ENCODE data around the gene ATP6V0D1. TPM values are rescaled to one million over a fixed set of nuclear protein-coding genes. Genes with fewer than 3 reads are reported as not detected.
A peak's percentile ranks its signal among the peaks of the same experiment; 100 is the strongest.

ATP6V0D1 gene
- 39.8 and 43.0 TPM in 2 replicates for total RNA-seq (2021)
- long read RNA-seq, transcript ATP6V0D1-201 (8 exons, 1,716 nt): major isoform, 546 of 595 reads
- long read RNA-seq, transcript ATP6V0D1-211 (6 exons, 905 nt): minor isoform, 8 of 595 reads
- long read RNA-seq, partial matches to known transcripts: 5 of 595 reads
- long read RNA-seq, other reads (novel, unspliced or antisense): 35 of 595 reads

- TF ChIP-seq, protein P1, sequence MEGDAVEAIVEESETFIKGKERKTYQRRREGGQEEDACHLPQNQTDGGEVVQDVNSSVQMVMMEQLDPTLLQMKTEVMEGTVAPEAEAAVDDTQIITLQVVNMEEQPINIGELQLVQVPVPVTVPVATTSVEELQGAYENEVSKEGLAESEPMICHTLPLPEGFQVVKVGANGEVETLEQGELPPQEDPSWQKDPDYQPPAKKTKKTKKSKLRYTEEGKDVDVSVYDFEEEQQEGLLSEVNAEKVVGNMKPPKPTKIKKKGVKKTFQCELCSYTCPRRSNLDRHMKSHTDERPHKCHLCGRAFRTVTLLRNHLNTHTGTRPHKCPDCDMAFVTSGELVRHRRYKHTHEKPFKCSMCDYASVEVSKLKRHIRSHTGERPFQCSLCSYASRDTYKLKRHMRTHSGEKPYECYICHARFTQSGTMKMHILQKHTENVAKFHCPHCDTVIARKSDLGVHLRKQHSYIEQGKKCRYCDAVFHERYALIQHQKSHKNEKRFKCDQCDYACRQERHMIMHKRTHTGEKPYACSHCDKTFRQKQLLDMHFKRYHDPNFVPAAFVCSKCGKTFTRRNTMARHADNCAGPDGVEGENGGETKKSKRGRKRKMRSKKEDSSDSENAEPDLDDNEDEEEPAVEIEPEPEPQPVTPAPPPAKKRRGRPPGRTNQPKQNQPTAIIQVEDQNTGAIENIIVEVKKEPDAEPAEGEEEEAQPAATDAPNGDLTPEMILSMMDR (conservative IDR thresholded peaks at IDR 0.05): peak; percentile 94
- H2BK120ac ChIP-seq (ENCODE audit: low read depth, low read length, poor library complexity, severe bottlenecking): no peak within 1 kb of the TSS
- H3T11ph ChIP-seq (ENCODE audit: low read length): no peak within 1 kb of the TSS
- peak within 1 kb of the TSS; percentile 97 for H2AFZ ChIP-seq (ENCODE audit: low read length)
- H3K56ac ChIP-seq (ENCODE audit: insufficient read length, low read depth, low read length): no peak within 1 kb of the TSS
- H3K27ac ChIP-seq (ENCODE audit: insufficient read length, low read depth, low read length): no peak within 1 kb of the TSS
- no peak within 1 kb of the TSS for H4K8ac ChIP-seq (replicated peaks; ENCODE audit: insufficient read length, low read depth, low read length)
- no CpG with 5 or more reads among the region's 57 CpGs for WGBS (ENCODE audit: extremely low coverage, insufficient read length, low lambda C conversion rate)
- H2BK5ac ChIP-seq (ENCODE audit: insufficient read length, low read length): no peak within 1 kb of the TSS
- no peaks in the 10 kb centered on the region for H3K9me3 ChIP-seq (ENCODE audit: control insufficient read depth, low read depth, low read length)
- Mint-ChIP-seq H3K4me3 (peak within 1 kb of the TSS; percentile 97 to 99), H3K9me3 (no peaks in the 10 kb centered on the region), H3K36me3 (ENCODE audit: insufficient read depth in 1 of 3, low read depth in 3 of 3) (no peaks in the 10 kb centered on the region), H3K27ac (peak within 1 kb of the TSS; percentile 95 to 99 (median 97)), H3K27me3 (ENCODE audit: low read depth) (peaks cover 15% of the 10 kb centered on the region), H3K4me1 (peaks cover 9% of the 10 kb centered on the region in 2 experiments)
- peak within 1 kb of the TSS; percentile 60 for H3K9ac ChIP-seq (ENCODE audit: extremely low read depth, insufficient read length, low read length)
- H3K79me2 ChIP-seq (ENCODE audit: insufficient read depth, low read length): peaks cover 1% of the 10 kb centered on the region; the same call in 1 of the 2 replicates
- H2BK20ac ChIP-seq (ENCODE audit: low read depth, low read length, poor library complexity, severe bottlenecking): no peak within 1 kb of the TSS
- H3K27me3 ChIP-seq (ENCODE audit: insufficient read depth, low read length): peaks cover 4% of the 10 kb centered on the region; the same call in 1 of the 2 replicates
- peak within 1 kb of the TSS; percentile 77 for H3K4me2 ChIP-seq (ENCODE audit: insufficient read depth, insufficient read length, low read length)
- H2BK15ac ChIP-seq (ENCODE audit: low read depth, low read length): no peak within 1 kb of the TSS
- peaks cover 6% of the 10 kb centered on the region for H3K23me2 ChIP-seq (ENCODE audit: insufficient read length, low read depth, low read length, poor library complexity, severe bottlenecking)
- no peak within 1 kb of the TSS for H3K4ac ChIP-seq (ENCODE audit: low read depth, low read length)
- peak within 1 kb of the TSS; percentile 83; the same call in 1 of the 2 replicates for H3K14ac ChIP-seq (ENCODE audit: insufficient read depth, low read length)
- no peak within 1 kb of the TSS for H2AK5ac ChIP-seq (ENCODE audit: insufficient read length, low read length)
- no peak within 1 kb of the TSS for H4K91ac ChIP-seq (ENCODE audit: insufficient read length, low read depth, low read length)
- H3K4me1 ChIP-seq (ENCODE audit: insufficient read depth, low read length): no peaks in the 10 kb centered on the region; the same call in 1 of the 2 replicates
- no peak within 1 kb of the TSS for H2BK12ac ChIP-seq (ENCODE audit: insufficient read length, low read depth, low read length)
- peak within 1 kb of the TSS; percentile 56 for H3K18ac ChIP-seq (ENCODE audit: insufficient read length, low read depth, low read length)
- H4K5ac ChIP-seq (ENCODE audit: insufficient read length, low read depth, low read length): no peak within 1 kb of the TSS
- H3K23ac ChIP-seq (ENCODE audit: insufficient read length, low read depth, low read length): no peak within 1 kb of the TSS
- H3K79me1 ChIP-seq (ENCODE audit: insufficient read depth, low read depth, low read length, poor library complexity, severe bottlenecking): no peaks in the 10 kb centered on the region
- H4K20me1 ChIP-seq (ENCODE audit: control insufficient read depth, insufficient read depth, insufficient read length): no peaks in the 10 kb centered on the region
- peak; percentile 98 for DNase-seq
These were observed at the start of gene ATP6V0D1 for GRCh38 chr16:67480833-67481560. Gene ATP6V0D1 (minus strand): TSS chr16:67481157. CDS start chr16:67481086, 71 bp downstream.

All from H9 (cell line).